Mucosa of stomach (tissue), 1 donor: Measurements from ENCODE around the gene ZNF516.

Source experiments
- H3K27me3 ChIP-seq: one replicate; pipeline ENCODE4 v1.7.0; 2013; ENCODE audit warnings: mild to moderate bottlenecking, low read length; ENCODE audit not compliant: control insufficient read depth, insufficient read depth
- H3K36me3 ChIP-seq: one replicate; pipeline ENCODE4 v1.7.0; 2013; ENCODE audit warnings: low read length; ENCODE audit not compliant: control insufficient read depth, insufficient read depth
- H3K4me1 ChIP-seq: one replicate; pipeline ENCODE4 v1.7.0; 2013; ENCODE audit warnings: mild to moderate bottlenecking, low read length; ENCODE audit not compliant: control insufficient read depth, insufficient read depth
- H3K4me3 ChIP-seq: one replicate; pipeline ENCODE4 v1.7.0; 2013; ENCODE audit warnings: low read length
- H3K9ac ChIP-seq: one replicate; pipeline ENCODE4 v1.7.0; 2013; ENCODE audit warnings: mild to moderate bottlenecking, low read length, moderate library complexity
- H3K9me3 ChIP-seq: one replicate; pipeline ENCODE4 v1.7.0; 2013; ENCODE audit warnings: mild to moderate bottlenecking, low read length, moderate library complexity; ENCODE audit not compliant: control insufficient read depth
- donor health status: Pancreatic carcinoma.

The ZNF516 gene

DNA sequence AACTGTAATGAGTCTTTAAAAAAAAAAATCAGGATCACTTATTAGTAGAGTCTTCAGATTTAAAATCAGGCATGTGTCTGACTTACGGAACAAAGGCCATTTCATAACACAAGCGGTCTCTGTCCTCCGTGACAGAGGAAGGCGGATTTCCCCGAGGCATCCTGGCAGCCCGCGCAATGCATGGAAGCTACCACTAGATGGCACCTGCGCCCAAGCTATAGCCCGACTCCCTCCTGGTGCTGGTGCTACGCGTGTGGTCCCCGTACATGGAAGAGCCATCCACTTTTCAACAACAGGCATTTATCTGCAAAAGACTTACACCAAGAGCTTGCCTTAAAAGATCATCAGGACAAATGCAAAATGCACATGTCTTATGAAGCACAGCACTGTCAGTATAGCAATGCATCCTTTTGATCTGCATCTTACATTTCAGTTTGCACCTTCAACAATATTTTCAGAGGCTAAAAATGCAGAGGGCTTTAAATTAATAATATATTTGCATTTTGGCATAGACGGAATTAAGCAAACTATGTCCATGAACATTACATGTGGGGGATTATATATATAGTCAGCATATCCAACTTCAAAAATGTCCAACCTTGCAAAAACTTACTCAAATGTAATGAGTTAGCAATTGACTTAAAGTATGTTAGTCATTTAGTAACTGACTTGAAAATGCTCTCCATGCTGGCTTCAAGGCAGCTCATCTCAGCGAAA lies 96.0 kb downstream of the ZNF516 start:
- Histone ChIP-seq H3K36me3 (no peaks in the 10 kb centered on the region), H3K27me3 (no peaks in the 10 kb centered on the region), H3K9me3 (no peaks in the 10 kb centered on the region), H3K4me3 (no peak overlapping the region), H3K4me1 (peaks cover 17% of the 10 kb centered on the region), H3K9ac (no peak overlapping the region)

DNA sequence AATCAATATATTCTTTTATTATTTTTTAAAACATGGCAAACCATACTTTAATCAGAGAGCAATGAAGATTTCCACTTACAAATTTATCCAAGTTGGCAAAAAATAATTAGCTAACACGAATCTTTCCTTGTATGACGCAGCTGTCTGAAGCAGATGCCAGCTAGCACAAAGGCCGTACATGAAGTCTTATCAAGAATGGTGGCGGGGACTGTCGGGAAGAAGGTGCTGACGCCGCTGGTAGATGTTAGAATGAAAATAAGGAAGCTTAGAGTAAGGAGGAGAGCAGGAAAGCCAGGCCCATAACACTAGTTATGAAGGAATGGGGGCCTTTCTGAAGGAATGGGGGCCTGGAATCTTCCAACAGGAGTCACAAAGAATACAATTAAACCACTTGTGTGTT lies 96.7 kb downstream of the ZNF516 start:
- Histone ChIP-seq H3K4me1 (peaks cover 17% of the 10 kb centered on the region), H3K9me3 (no peaks in the 10 kb centered on the region), H3K36me3 (no peaks in the 10 kb centered on the region), H3K4me3 (no peak overlapping the region), H3K9ac (no peak overlapping the region), H3K27me3 (no peaks in the 10 kb centered on the region)

DNA sequence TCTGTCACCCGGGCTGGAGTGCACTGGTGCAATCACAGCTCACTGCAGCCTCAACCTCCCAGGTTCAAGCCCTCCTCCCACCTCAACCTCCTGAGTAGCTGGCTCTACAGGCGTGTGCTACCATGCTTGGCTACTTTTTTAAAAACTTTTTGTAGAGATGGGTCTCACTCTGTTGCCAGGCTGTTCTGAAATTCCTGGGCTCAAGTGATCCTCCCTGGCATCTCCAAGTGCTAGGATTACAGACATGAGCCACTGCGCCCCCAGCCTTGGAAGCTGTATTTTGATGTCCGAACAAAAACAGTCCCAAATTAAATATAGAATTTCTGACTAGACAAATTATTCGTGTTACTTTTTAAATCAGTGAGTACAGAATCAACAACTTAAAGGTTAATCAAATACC lies 97.4 kb downstream of the ZNF516 start:
- H3K4me3 ChIP-seq, result no peak overlapping the region
- no peak overlapping the region for H3K9ac ChIP-seq
- no peaks in the 10 kb centered on the region for H3K9me3 ChIP-seq
- H3K4me1 ChIP-seq, result peaks cover 17% of the 10 kb centered on the region
- no peaks in the 10 kb centered on the region for H3K27me3 ChIP-seq
- H3K36me3 ChIP-seq, result no peaks in the 10 kb centered on the region

DNA sequence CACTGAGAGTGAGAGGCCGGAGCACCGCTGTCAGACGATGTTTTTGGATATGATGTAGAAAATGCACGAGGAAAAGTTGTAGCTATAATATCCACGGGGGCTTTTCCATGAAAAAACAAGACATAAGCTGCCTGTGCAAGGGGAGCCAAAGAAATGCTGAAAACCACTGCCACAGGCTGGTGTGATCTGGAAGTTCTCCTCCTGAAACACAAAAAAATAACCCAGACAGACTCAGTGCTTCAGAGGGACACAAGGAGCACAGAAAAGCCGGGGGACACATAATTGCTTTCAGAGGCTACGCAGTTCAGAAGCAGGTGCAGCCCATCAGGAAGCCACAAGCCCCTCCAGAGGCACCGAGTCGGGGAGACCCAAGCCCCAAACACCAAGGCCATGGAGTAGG lies 98.2 kb downstream of the ZNF516 start:
- Histone ChIP-seq H3K36me3 (no peaks in the 10 kb centered on the region), H3K9me3 (no peaks in the 10 kb centered on the region), H3K4me1 (peaks cover 23% of the 10 kb centered on the region), H3K4me3 (no peak overlapping the region), H3K27me3 (no peaks in the 10 kb centered on the region), H3K9ac (no peak overlapping the region)

DNA sequence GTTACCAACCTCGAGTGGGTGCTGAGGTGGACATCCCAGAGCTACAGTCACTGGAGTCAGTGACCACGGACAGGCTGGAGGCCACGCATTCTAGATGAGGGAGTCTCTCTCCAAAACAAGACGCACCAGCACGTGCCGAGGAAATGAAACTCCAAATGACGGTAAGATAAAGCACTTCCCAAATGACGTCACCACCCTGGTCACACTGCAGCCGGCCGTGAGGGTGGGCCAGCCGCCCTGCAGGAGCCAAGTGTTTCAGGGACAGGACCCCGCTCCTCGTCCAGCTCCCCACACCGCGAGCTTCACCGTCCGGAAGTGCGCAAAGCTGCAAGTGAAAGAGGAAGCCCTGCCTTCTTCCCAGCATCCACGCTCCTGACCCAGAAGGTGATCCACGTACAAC lies 99.4 kb downstream of the ZNF516 start:
- H3K4me3 ChIP-seq, result no peak overlapping the region
- no peaks in the 10 kb centered on the region for H3K36me3 ChIP-seq
- no peaks in the 10 kb centered on the region for H3K27me3 ChIP-seq
- H3K4me1 ChIP-seq, result peaks cover 32% of the 10 kb centered on the region
- no peaks in the 10 kb centered on the region for H3K9me3 ChIP-seq
- H3K9ac ChIP-seq, result no peak overlapping the region

DNA sequence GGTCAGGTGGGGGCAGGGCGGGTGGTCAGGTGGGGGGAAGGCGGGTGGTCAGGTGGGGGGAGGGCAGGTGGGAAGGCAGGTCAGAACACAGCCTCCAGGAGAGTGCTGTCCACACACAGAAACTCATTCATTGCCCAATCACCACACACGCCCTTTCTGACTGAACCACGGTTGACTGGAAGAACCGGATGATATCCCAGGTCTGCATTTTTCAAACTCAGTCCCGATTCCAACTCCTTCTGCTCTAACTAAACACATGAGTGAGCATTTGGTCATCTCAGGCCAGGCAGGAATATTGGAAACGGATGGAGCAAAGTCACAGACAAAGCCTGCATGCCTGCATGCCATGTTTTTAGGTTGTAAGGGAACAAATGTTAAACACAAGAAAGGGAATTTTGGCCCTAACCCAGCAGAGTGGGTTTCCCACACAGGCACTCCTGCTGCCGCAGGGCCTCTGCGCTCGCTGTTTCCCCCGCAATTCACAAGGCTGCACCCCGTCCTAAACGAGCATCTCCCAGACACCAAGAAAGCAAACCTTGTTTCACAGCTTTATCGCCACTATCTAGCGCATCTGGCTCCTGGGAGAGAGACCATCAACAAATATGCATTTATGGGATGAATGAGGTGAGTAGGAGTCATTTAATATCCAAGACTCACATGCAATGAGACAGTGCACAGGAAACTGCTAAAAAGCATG lies 100.1 kb downstream of the ZNF516 start:
- peaks cover 38% of the 10 kb centered on the region for H3K4me1 ChIP-seq
- no peak overlapping the region for H3K9ac ChIP-seq
- H3K9me3 ChIP-seq, result no peaks in the 10 kb centered on the region
- no peaks in the 10 kb centered on the region for H3K27me3 ChIP-seq
- no peaks in the 10 kb centered on the region for H3K36me3 ChIP-seq
- H3K4me3 ChIP-seq, result no peak overlapping the region

DNA sequence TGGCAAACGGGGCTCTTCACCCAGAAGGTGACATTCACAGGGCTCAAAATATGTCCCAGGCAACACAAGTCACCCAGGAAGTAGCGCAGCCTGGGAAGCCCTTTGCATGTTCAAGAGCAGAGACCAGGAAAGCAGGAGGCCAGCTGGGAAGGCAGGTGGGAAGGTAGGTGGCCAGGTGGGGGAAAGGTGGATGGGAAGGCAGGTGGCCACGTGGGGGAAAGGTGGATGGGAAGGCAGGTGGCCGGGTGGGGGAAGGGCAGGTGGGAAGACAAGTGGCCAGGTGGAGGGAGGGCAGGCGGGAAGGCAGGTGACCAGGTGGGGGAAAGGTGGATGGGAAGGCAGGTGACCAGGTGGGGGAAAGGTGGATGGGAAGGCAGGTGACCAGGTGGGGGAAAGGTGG lies 102.7 kb downstream of the ZNF516 start:
- no peak overlapping the region for H3K9ac ChIP-seq
- no peaks in the 10 kb centered on the region for H3K9me3 ChIP-seq
- H3K36me3 ChIP-seq, result no peaks in the 10 kb centered on the region
- H3K4me3 ChIP-seq, result no peak overlapping the region
- H3K4me1 ChIP-seq, result peaks cover 44% of the 10 kb centered on the region
- H3K27me3 ChIP-seq, result no peaks in the 10 kb centered on the region

DNA sequence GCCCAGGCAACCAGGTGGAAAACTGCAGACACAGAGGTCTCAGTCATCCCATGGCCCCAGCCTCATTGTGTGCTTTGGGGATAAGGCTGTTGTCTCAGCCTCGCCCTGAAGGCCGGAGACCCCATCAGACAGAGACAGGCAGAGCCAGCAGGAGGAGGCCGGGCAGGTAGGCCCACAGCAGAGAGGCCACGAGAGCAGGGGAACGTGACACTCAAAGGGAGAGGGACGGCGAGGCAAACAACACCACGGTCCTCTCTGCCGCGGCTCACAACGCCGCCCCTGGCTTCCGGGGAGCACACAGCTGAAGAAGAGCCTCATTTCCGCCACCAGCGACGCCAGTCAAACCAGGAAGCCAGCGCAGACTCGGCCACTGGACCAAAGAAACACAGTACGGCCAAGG lies 103.3 kb downstream of the ZNF516 start:
- H3K27me3 ChIP-seq, result no peaks in the 10 kb centered on the region
- no peak overlapping the region for H3K4me3 ChIP-seq
- H3K9ac ChIP-seq, result no peak overlapping the region
- no peaks in the 10 kb centered on the region for H3K9me3 ChIP-seq
- no peaks in the 10 kb centered on the region for H3K36me3 ChIP-seq
- H3K4me1 ChIP-seq, result peaks cover 44% of the 10 kb centered on the region

DNA sequence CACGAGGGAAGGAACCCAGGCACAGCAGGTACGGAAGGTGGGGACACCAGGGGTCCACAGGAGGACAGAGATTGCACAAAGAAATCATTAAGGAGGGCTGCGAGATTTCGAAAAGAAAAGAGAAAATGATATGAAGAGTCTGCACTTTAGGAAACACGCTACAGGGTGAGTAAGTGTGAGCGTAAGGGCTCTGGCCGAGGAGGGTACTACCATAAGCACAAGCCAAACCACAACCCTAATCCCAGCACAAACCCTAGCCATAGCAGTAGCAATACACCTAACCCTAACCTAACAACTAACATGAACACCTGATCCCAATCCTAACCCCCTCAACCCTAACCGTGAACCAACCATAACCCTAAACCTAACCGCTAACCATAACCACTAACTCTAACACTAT lies 104.0 kb downstream of the ZNF516 start:
- Histone ChIP-seq H3K27me3 (no peaks in the 10 kb centered on the region), H3K9ac (no peak overlapping the region), H3K4me1 (peaks cover 44% of the 10 kb centered on the region), H3K36me3 (no peaks in the 10 kb centered on the region), H3K4me3 (no peak overlapping the region), H3K9me3 (no peaks in the 10 kb centered on the region)

DNA sequence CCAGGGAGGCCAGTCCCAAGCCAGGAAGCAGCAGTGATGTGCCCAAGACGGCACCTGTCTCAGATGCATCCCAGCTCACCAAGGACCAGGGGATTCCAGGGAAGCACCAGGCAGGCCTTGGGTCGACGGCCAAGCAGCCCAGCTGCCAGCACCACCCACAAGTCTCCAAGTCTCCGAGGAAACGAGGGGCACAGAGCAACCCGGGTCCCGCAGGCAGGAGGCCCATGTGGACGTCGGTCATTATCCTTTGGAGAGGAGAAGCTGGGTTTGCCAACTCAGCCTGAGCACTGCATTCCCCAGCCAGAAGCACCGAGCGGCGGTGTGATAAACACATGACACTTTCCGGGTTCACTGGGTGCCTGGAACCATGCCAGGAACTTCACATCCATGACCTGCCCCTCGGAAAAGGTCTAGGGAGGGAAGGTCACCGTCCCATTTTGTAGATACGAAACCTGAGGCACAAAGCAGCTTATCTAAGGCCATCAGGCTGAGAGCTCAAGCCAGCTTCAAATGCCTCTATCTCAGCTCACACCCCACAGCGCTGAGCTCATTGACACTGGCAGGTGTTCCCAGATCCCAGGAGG lies 104.5 kb downstream of the ZNF516 start:
- Histone ChIP-seq H3K27me3 (no peaks in the 10 kb centered on the region), H3K36me3 (no peaks in the 10 kb centered on the region), H3K9ac (no peak overlapping the region), H3K9me3 (no peaks in the 10 kb centered on the region), H3K4me3 (no peak overlapping the region), H3K4me1 (peaks cover 44% of the 10 kb centered on the region)

DNA sequence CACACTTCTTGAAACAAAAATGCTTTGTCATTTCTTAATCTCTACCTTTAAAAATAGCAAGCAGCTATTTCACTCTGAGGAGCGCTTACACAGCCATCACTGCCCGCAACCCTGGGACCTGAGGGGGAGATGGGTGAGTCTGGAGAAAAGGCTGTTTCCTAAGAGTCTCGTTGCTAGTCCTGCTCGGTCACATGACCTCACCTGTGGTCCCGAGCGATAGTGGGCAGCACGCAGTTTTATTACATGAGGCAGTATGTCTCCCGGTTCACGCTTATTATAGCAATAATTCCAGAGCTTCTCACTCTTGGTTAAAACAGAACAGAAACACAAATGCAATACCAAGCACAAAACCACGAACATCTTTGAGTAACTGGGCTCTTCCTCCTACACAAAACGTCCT lies 105.3 kb downstream of the ZNF516 start:
- H3K4me1 ChIP-seq, result peaks cover 39% of the 10 kb centered on the region
- no peak overlapping the region for H3K9ac ChIP-seq
- no peaks in the 10 kb centered on the region for H3K27me3 ChIP-seq
- H3K9me3 ChIP-seq, result no peaks in the 10 kb centered on the region
- no peaks in the 10 kb centered on the region for H3K36me3 ChIP-seq
- no peak overlapping the region for H3K4me3 ChIP-seq

DNA sequence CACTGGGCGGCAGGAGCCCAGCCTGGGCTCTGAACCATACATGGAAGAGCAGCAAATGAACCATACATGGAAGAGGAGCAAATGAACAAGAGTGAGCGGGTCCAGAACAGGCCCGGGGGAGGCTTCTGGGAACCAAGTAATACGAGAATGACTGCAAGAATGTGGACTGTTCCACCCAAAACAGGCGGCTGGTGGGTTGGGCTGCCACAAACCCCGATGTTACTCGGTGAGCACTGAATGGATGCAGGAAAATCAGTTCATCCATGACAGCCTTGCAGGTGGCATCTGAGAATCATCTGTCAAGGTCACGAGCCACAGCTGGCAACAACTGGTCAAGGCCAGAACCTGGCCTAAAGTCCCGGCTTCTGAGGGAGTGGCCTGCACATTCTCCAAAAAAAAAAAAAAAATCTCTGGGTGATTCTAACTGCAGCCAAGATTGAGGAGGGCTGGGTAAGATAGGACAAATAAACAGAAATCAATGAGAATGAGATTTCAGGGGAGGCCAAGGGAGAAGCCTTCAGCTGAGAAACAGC lies 106.1 kb downstream of the ZNF516 start:
- Histone ChIP-seq H3K9ac (no peak overlapping the region), H3K4me1 (peaks cover 39% of the 10 kb centered on the region), H3K27me3 (no peaks in the 10 kb centered on the region), H3K4me3 (no peak overlapping the region), H3K36me3 (no peaks in the 10 kb centered on the region), H3K9me3 (no peaks in the 10 kb centered on the region)
